ENCODE data around the gene CYP4B1.

- TF ChIP-seq ZNF121 (tag by site-specific recombination; IDR thresholded peaks at IDR 0.05) (no peak), REST (tag by site-specific recombination; IDR thresholded peaks at IDR 0.05) (no peak), CTCF (tag by site-specific recombination; IDR thresholded peaks at IDR 0.05) (no peak), ZNF274 (IDR thresholded peaks at IDR 0.05; ENCODE audit: low read length) (no peak), ZNF274 (tag by site-specific recombination; IDR thresholded peaks at IDR 0.05; ENCODE audit: borderline replicate concordance) (no peak), ZBTB7A (tag by site-specific recombination; IDR thresholded peaks at IDR 0.05; ENCODE audit: low read depth) (no peak), ZNF501 (tag by site-specific recombination; IDR thresholded peaks at IDR 0.05) (no peak), PRDM10 (tag by site-specific recombination; IDR thresholded peaks at IDR 0.05) (no peak), PBX3 (CRISPR knock-in tag; IDR thresholded peaks at IDR 0.05) (no peak), ZNF214 (tag by site-specific recombination; IDR thresholded peaks at IDR 0.05; ENCODE audit: borderline replicate concordance) (no peak), ZNF48 (tag by site-specific recombination; IDR thresholded peaks at IDR 0.05) (no peak), ZNF623 (tag by site-specific recombination; IDR thresholded peaks at IDR 0.05) (no peak), KLF7 (tag by site-specific recombination; IDR thresholded peaks at IDR 0.05; ENCODE audit: borderline replicate concordance) (no peak), ZNF24 (tag by site-specific recombination; IDR thresholded peaks at IDR 0.05) (no peak)
These were observed 24.5 kb upstream of the CYP4B1 start for GRCh38 chr1:46774297-46774696.

Data from HEK293 (cell line).